B cell (primary cell): ENCODE results near the gene CD247. TPM values are rescaled to one million over a fixed set of nuclear protein-coding genes. Genes with fewer than 3 reads are reported as not detected.

ENCODE experiments used
- ATAC-seq: fragments of 200-7000 bp; cut with Tn5 transposase; one replicate; pipeline ENCODE4 v1.10.0; 2021; ENCODE audit warnings: low read depth, mild to moderate bottlenecking, moderate number of reproducible peaks, moderate library complexity
- CTCF ChIA-PET: fragments of 350-600 bp; sonication (Branson Sonifier 250); formaldehyde crosslinking; loops from one replicate; lab custom pipeline; 2021; ENCODE audit warnings: antibody characterized with exemption, inconsistent platforms; lab: Charles Lee
- POLR2A ChIA-PET: fragments of 350-600 bp; sonication (Branson Sonifier 250); formaldehyde crosslinking; loops from one replicate; lab custom pipeline; 2021; ENCODE audit warnings: antibody characterized with exemption; lab: Charles Lee
- DNase-seq: peaks from one replicate; pipeline ENCODE4 v3.0.0; 2013
- H2AFZ ChIP-seq: 2 replicates; pipeline ENCODE4 v1.6.1; 2012; ENCODE audit warnings: mild to moderate bottlenecking, low read depth, low read length; ENCODE audit not compliant: insufficient read depth, poor library complexity, severe bottlenecking
- H3K27ac ChIP-seq, 2 donors: 1 replicate in 1 of 2; 2 replicates in 1 of 2; pipeline ENCODE4 v1.5.1; 2012 to 2013; ENCODE audit warnings: low read length in 2 of 2, mild to moderate bottlenecking in 2 of 2, moderate library complexity in 1 of 2
- H3K27me3 ChIP-seq, 4 experiments: fragments of 200-600 bp in 1 of 4; sonication (generic) in 1 of 4; replicated peaks in 1 of 4; 1 replicate in 2 of 4; 2 replicates in 2 of 4; pipeline versions ENCODE4 v1.6.1 to v1.7.0; 2013 to 2016; ENCODE audit warnings: low read length in 3 of 4, mild to moderate bottlenecking in 2 of 4, mixed read lengths in 1 of 4, moderate library complexity in 1 of 4; ENCODE audit not compliant: insufficient read depth in 4 of 4, control insufficient read depth in 3 of 4; ENCODE audit errors: control extremely low read depth in 1 of 4
- H3K36me3 ChIP-seq, 2 experiments: replicated peaks in 1 of 2; 1 replicate in 1 of 2; 2 replicates in 1 of 2; pipeline versions ENCODE4 v1.6.1 to v1.7.1; 2013; ENCODE audit warnings: low read length in 1 of 2; ENCODE audit not compliant: insufficient read depth in 2 of 2, control insufficient read depth in 1 of 2; ENCODE audit errors: control extremely low read depth in 1 of 2, extremely low read depth in 1 of 2
- H3K4me1 ChIP-seq, 2 donors: fragments of 200-600 bp in 1 of 2; sonication (generic) in 1 of 2; 1 replicate in 1 of 2; 2 replicates in 1 of 2; pipeline versions ENCODE4 v1.5.1 to v1.6.1; 2013 to 2017; ENCODE audit warnings: low read length in 2 of 2; ENCODE audit not compliant: control insufficient read depth in 2 of 2, insufficient read depth in 2 of 2
- H3K4me2 ChIP-seq: replicated peaks from 2 replicates; pipeline ENCODE3; 2012; ENCODE audit warnings: mild to moderate bottlenecking, low read depth, low read length; ENCODE audit not compliant: poor library complexity, severe bottlenecking
- H3K4me3 ChIP-seq, 5 experiments: fragments of 200-600 bp in 1 of 5; sonication (generic) in 1 of 5; 1 replicate in 3 of 5; 2 replicates in 2 of 5; pipeline versions ENCODE4 v1.5.1 to v1.7.0; 2011 to 2016; ENCODE audit warnings: low read length in 4 of 5, mild to moderate bottlenecking in 4 of 5, low read depth in 2 of 5, control low read depth in 1 of 5, moderate library complexity in 1 of 5; ENCODE audit not compliant: insufficient read depth in 1 of 5; ENCODE audit errors: control extremely low read depth in 1 of 5, extremely low read depth in 1 of 5
- H3K79me2 ChIP-seq: fragments of 200-600 bp; sonication (generic); one replicate; pipeline ENCODE4 v1.6.0; 2016; ENCODE audit warnings: low read length; ENCODE audit not compliant: control insufficient read depth, insufficient read depth
- H3K9ac ChIP-seq: fragments of 200-600 bp; sonication (generic); 2 replicates; pipeline ENCODE4 v1.6.1; 2017; ENCODE audit warnings: mild to moderate bottlenecking, low read length, moderate library complexity
- H3K9me3 ChIP-seq, 3 donors: one replicate each; pipeline versions ENCODE4 v1.6.1 to v1.7.1; 2013; ENCODE audit warnings: low read length in 2 of 3; ENCODE audit not compliant: control insufficient read depth in 2 of 3, insufficient read depth in 1 of 3; ENCODE audit errors: control extremely low read depth in 1 of 3
- H4K20me1 ChIP-seq: 2 replicates; pipeline ENCODE4 v1.6.0; 2012; ENCODE audit warnings: mild to moderate bottlenecking, low read length; ENCODE audit not compliant: insufficient read depth, control insufficient read depth, poor library complexity, severe bottlenecking
- H3K27ac Mint-ChIP-seq: one replicate; pipeline ENCODE4 v1.8.0; 2021; ENCODE audit warnings: mixed read lengths
- H3K27me3 Mint-ChIP-seq: one replicate; pipeline ENCODE4 v1.8.0; 2021; ENCODE audit warnings: mixed read lengths
- H3K4me1 Mint-ChIP-seq: one replicate; pipeline ENCODE4 v1.8.0; 2021; ENCODE audit warnings: mixed read lengths
- H3K4me3 Mint-ChIP-seq: one replicate; pipeline ENCODE4 v1.8.0; 2021; ENCODE audit warnings: mixed read lengths
- H3K9me3 Mint-ChIP-seq: one replicate; pipeline ENCODE4 v1.8.0; 2022; ENCODE audit warnings: mixed read lengths; ENCODE audit not compliant: insufficient read depth
- EZH2 ChIP-seq: IDR thresholded peaks from 2 replicates; pipeline ENCODE4 v1.6.1; 2012; ENCODE audit warnings: borderline replicate concordance, low read depth, mild to moderate bottlenecking, moderate library complexity, low read length; ENCODE audit not compliant: insufficient read depth, poor library complexity, severe bottlenecking
- WGBS: methylation state at CpG from one replicate; pipeline ENCODE4 v1.1.5; 2013; ENCODE audit warnings: missing lambda C conversion rate; ENCODE audit not compliant: insufficient coverage; 5-methylcytosine and 5-hydroxymethylcytosine counted together
- intact Hi-C: fragments of 100-400 bp; cut with micrococcal nuclease; formaldehyde crosslinking; loops from one replicate; pipeline ENCODE4 v1.10.0; 2022
- polyA plus RNA-seq: library from polyadenylated mRNA; depleted of rRNA; stranded (reverse); fragments of >200 nt; gene quantifications from 2 replicates; pipeline ENCODE4 v1.2.3, GENCODE V29; 2012
- total RNA-seq, 2 donors: library from RNA; stranded (reverse); fragments of 120-200 nt in 1 of 2; gene quantifications; 1 replicate in 1 of 2; 2 replicates in 1 of 2; pipeline versions ENCODE4 v1.2.3 to v1.2.4, GENCODE V29; 2013 to 2022
- TF ChIP-seq, protein P1 (sequence below): fragments of 200-600 bp; IDR thresholded peaks from one replicate; pipeline ENCODE4 v1.8.0; 2022; ENCODE audit warnings: antibody characterized with exemption, mild to moderate bottlenecking

Gene CD247
- total and polyA plus RNA-seq, 2 donors (not counting 1 experiment from before 2014, with no cell fraction given) = 2.5 to 10.8 TPM

DNA sequence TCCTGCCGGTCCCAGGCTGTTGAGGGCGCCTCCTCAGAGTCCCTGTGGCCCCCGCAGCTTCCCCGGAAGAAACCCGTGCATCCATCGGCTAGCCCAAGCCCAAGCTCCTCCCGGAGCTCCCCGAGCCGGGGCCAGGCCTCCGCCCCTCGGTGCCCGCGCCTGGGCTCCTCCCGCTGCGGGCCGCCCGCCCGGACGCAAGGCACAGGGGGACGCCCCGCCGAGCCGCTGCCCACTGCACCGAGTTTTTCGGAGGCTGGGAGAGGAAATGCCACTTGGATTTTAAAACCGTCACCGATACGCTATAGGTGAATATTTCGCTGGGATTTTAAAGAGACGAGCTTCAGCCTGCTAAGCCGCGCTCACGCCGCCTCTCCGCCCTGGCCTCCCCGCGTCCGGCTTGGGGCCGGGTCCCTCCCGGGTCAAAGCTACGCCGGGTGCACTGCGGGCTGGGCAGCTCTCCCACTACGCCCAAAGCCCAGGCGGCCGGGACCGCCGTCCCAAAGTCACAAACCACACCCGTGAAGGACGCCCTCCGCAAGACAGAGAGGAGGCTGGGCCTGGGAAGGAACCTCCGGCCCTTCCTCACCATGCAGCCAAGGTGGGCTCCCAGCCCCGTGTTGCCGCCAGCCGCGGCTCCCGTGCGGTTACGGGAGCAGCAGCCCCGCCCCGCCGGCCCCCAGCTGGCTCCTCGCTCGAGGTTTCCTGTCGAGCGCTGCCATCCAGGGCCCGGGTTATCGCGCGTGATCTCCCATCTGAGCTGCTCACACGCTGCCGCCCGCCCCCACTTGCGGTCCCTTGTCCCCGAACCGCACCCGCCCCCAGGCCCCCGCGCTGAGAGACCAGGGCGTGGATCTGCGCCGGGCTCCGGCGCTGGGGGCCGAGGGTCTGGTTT lies 63.2 kb downstream of the CD247 start:
- H4K20me1 ChIP-seq = no peaks in the 10 kb centered on the region
- Mint-ChIP-seq H3K4me1 (peaks cover 14% of the 10 kb centered on the region), H3K4me3 (peak overlapping the region; percentile 79), H3K9me3 (no peaks in the 10 kb centered on the region), H3K27me3 (peaks cover 4% of the 10 kb centered on the region), H3K27ac (no peak overlapping the region)
- peak overlapping the region in 1 of 2 donors; percentile 66 for H3K27ac ChIP-seq
- CTCF ChIA-PET = interaction anchor here (0.7 to 4.2 kb wide), 8 partner anchors 8 to 235 kb away, joined by 3 to 25 read pairs (median 5); no protein-coding TSS in a partner anchor
- no peak for TF ChIP-seq EZH2
- TF ChIP-seq, protein P1, sequence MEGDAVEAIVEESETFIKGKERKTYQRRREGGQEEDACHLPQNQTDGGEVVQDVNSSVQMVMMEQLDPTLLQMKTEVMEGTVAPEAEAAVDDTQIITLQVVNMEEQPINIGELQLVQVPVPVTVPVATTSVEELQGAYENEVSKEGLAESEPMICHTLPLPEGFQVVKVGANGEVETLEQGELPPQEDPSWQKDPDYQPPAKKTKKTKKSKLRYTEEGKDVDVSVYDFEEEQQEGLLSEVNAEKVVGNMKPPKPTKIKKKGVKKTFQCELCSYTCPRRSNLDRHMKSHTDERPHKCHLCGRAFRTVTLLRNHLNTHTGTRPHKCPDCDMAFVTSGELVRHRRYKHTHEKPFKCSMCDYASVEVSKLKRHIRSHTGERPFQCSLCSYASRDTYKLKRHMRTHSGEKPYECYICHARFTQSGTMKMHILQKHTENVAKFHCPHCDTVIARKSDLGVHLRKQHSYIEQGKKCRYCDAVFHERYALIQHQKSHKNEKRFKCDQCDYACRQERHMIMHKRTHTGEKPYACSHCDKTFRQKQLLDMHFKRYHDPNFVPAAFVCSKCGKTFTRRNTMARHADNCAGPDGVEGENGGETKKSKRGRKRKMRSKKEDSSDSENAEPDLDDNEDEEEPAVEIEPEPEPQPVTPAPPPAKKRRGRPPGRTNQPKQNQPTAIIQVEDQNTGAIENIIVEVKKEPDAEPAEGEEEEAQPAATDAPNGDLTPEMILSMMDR = no peak
- H3K4me3 ChIP-seq = peak overlapping the region; percentile 50 to 82 (median 77)
- H3K79me2 ChIP-seq = no peaks in the 10 kb centered on the region
- intact Hi-C loops = loop anchor here (1.0 to 2.0 kb wide), 3 partner anchors 16 to 44 kb away; no protein-coding TSS in a partner anchor
- ATAC-seq (peak; percentile 78), DNase-seq (peak; percentile 78)
- H3K9ac ChIP-seq = peak overlapping the region; percentile 90
- no peaks in the 10 kb centered on the region for H3K9me3 ChIP-seq
- peak overlapping the region; percentile 88 for H2AFZ ChIP-seq
- H3K4me2 ChIP-seq = peak overlapping the region; percentile 100
- H3K36me3 ChIP-seq = no peaks in the 10 kb centered on the region
- peaks cover 0 to 6% (median 0%) of the 10 kb centered on the region in 4 experiments for H3K27me3 ChIP-seq
- POLR2A ChIA-PET = interaction anchor here (1.5 to 1.7 kb wide), 2 partner anchors 45 to 48 kb away, joined by 6 to 10 read pairs; no protein-coding TSS in a partner anchor
- under 1% methylated on average over 85 of the region's 85 CpGs for WGBS
- peaks cover 3 to 23% of the 10 kb centered on the region in 2 donors for H3K4me1 ChIP-seq
